NCI-H2171 (cell line): ENCODE results near the gene A3GALT2.

Source experiments
- DNase-seq: peaks from one replicate; lab custom pipeline; 2025; lab: John Stamatoyannopoulos, UW

The A3GALT2 gene

GRCh38 chr1:33350611-33351280, 29.8 kb upstream of the A3GALT2 start:
- DNase-seq: no peak

DNA sequence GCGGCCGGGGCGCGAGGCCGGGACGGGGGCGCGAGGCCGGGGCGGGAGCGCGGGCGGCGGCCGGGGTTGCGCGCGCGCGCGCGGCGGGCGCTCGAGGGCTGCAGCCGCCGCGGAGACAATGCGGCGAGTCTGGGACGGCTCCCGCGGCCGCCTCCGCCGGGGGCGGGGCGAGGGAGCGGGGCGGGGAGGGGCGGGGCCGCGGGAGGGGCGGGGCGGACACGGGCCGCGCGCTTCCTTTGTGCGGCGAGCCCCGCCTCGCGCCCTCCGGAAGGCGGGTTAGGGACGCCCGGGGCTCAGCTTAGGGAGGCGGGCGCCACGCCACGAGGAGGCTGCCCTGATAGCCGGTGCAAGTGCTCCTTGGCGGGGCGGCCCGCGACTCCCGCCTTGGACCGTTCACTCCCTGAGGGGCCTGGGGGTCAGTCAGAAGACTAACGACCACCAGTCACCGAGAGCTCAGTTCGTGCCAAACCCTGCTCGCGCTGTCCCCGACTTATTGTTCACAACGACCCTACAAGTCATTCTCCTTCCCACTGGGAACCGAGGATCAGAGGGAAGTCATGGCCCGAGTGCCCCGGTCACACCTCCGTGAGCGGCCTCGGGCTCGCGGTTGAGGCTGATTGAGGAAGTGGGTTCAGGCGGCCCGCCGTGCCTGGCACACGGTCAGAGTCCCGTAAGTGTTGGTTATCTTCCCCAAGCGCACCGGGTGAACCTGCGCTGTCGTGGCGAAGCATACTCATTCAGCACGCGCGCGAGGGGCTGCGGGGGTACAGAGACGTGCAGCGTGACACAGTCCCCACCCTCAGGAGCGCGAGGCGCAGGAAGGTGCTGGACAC, 29.1 kb upstream of the A3GALT2 start:
- DNase-seq: peak; percentile 88

DNA sequence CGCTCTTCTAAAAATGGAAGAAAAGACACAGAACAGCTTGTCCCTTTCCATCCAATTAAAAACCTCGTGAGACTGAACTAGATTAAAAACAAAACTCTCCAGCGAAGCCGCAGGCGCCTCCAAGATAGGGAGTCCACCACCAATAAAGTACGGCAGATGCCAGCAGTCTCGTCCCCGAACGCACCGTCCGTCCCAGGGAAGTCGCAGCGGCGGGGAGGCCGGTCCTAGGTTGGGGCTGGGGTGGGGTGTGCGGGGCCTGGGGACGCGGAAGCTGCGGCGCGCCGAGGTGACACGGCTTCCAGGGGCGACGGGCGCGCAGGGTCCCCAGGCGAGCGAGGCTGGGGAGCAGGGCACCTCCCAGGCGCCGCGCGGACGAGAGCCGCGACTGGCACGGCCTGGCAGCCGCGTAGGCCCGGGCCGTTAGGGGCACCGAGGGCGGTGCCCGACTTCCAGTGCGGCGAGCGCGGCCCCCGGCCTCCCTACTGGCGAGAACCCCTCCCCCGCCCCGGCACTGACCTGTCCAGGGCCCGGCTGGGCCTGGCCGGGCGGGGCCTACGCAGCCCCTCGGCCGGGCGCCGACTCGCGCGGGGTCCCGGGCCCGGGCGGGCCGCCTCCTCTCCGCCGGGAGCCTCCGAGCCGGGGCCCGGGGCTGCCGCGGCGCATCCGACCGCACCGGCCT, 28.3 kb upstream of the A3GALT2 start:
- no peak for DNase-seq

GRCh38 chr1:33348676-33349080, 27.8 kb upstream of the A3GALT2 start:
- no peak for DNase-seq

DNA sequence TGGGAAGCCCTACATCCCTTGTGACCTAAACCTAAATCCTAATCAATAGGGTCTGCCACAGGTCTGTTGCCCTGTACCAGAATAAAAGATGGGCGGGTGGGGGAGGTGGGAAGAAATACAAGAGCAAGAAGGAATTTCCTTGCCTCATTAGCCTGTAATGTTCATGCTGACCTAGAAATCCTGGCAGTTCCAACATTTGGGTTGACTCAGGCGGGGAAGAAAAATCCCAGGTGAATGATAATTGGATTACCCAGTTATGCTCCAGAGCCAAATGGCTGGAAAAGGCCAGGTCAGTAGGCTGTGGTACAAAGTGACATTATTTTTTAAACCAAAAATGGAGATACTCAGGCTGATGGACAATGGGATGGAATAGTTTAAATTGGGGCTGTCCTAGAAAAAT, 27.3 kb upstream of the A3GALT2 start:
- DNase-seq: no peak

GRCh38 chr1:33347650-33347992, 26.7 kb upstream of the A3GALT2 start:
- no peak for DNase-seq

DNA sequence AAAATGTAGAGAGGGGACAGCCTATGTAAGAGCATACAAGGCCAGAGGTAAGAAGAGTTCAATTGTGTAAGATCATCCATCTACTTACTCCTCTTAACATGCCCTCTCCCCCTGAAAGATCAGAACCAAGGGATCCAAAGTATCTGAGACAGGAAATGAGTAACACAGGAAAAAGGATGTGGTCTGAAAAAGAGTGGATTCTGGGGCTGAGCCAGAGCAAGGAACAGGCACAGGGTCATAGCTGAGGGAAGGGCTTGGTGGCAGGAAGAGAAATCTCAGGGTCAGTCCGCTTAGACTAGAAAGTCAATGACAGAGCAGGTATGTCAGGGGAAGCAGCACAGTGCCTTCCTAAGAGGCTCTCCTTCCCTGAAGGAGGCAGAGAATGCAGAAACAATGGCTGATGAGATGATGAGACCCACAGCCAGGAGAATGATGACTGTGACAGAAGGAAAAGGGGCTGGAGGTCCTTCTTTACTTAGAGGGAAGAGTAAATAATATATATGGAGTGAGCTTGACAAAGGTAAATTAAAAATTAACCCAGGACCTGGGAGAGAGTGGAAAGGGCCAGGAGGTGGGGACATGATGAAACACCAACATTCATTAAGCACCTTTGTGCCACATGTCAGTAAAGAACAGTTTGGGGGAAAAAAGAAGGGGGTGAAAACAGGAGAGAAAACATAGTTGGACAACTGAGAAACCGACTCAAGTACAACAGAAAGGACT, 26.2 kb upstream of the A3GALT2 start:
- DNase-seq: no peak

DNA sequence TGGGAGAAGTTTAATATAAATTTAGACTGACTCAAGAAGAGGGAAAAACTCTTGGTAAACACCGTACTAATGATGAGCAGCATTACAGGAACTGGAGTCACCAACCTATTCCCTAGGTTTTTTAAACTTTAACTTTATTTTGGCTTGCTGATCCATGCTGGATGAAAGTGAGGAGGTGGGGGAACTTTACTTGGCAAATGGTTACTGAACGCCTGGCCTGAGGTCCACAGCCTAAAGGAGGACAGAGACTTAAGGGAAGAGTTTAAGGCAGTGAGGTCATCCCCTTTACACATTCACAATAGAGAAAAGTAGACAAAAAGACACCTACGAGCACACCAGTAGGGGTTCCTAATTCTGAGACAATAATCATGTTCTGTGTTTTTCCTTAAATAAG, 25.6 kb upstream of the A3GALT2 start:
- no peak for DNase-seq

- no peak for DNase-seq
Measured at GRCh38 chr1:33344896-33345560, 24.1 kb upstream of the A3GALT2 start.

GRCh38 chr1:33343539-33343938, 22.6 kb upstream of the A3GALT2 start:
- DNase-seq: no peak

GRCh38 chr1:33342041-33342723, 21.3 kb upstream of the A3GALT2 start:
- peak; percentile 56 for DNase-seq

DNA sequence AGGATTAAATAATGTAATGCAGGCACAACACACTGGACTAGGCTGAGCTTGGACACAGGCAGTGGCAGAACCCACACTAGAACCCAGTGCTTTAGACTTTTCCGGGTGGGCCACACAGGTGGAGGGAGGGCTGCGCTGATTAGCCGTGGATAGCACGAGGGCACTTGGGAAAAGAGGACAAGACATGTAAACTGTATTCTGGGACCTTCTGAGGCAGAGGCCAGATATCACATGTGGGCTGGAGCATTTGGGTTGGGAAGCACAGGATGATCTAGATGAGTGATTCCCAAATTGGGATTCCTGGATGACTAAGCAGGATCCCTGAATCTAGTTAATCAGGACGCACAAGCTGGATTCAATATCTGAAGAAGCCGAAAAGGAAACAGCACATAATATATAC, 20.3 kb upstream of the A3GALT2 start:
- no peak for DNase-seq

- DNase-seq: no peak
Measured at GRCh38 chr1:33339413-33339812, 18.5 kb upstream of the A3GALT2 start.

DNA sequence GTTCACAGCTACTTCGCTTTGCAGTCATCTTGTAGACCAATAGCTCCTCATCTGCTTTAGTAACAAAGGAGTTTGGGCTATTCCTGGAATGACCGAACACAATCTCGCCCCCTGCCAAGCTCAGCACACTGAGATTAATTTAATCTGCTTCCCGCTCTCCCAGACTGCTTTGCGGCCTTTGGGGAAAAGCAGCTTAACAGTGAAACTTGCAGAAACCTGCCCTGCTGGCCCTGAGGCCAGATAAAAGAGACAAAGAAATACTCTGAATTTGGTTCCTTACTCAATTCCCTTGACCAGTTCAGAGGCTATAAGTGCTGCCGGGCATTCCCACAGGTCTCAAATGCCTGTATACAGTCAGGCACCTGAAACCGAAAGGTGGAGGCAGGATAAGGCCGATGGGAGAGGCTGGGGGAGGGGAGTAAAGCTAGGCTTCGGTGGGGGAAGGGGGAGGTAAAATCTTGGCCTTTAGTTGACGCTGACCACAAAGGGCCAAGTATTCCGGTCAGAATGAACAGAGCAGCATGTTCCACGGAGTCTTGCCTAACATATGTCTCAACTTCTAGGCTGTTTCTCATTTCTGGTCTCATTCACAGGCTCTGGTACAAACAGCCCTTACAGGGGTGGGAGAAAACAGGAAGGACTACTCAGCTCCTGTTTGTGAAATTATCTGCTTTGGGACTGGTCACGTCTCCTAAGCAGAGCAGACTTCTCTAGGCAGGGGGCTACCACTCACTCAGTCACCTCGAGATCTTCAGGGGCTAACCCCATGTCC, 17.7 kb upstream of the A3GALT2 start:
- DNase-seq: no peak

DNA sequence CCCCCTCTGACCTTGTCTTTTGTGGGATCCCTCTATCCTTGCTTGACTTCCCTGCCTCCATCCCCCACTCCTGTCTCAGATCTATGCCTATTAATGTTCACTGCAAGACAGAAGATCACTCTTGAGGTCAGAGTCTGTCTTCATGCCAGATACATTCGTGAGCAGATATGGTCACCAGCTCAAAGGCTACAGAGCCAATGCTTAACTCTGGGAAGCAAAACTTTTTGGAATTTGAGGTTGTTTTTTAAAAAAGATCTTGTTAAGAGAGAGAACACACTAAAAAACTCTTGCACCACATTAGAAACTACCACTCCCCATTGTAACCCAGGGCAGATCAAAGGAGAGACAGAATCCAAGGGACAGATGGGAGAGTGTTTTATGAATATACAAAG, 17.1 kb upstream of the A3GALT2 start:
- no peak for DNase-seq

DNA sequence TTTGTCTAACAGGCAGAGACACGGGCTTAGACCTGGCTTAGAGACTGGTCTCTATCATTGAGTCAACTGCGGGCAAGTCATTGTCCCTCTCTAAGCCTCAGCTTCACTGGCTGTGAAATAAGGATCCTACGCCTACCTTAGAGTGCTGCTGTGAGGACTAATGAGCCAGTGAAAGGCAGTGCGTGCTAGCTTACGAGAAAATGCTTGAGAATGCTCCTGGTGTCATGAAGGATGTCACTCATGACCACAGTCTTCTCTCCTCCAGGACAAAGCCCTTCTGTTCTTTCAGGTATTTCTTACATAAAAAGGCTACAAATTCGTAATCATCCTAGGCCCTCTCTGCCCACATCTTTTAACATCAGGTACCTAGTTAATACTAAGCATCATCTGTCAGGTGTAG, 16.5 kb upstream of the A3GALT2 start:
- no peak for DNase-seq

- DNase-seq: peak; percentile 85
Measured at GRCh38 chr1:33336580-33336979, 15.7 kb upstream of the A3GALT2 start.

DNA sequence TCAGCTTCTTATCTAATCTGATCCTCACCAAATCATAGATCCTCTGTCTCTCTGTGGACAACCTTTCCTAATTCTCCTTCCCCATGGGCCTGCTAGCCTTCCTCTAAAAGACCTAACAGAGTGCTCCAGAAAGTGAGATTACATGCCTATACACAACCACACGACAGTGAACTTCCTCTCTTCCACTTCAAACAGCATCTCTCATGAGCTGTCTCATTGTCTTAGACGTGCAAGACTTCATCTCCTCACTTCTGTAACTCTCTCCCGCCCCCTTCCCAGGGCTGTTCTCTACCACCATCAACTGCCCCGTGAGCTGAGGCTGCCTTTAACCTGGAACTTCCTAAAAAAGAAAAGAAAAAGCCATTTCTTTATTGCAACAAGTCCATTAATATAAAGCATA, 14.1 kb upstream of the A3GALT2 start:
- DNase-seq: no peak

DNA sequence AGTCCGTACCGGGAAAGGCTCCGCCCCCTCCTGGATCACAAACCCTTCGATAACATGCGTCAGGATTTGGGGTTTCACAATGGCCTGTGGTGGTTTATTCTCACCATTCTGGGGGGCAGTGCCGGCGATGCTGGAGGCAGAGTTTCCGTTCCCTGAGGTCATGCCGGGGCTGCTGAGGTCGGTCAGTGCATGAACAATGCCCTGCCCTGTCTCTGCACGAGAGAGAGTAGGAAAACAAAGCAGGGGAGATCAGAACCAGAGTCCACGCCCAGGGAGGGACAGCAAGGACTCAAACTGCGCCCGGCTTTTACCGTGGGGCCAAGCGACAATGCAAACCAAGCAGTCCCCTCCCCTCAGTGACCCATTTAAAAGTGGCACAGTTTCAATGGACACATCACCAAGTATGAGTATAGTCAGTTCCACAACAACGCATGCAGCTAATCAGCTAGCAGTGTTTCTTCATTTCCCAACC, 13.2 kb upstream of the A3GALT2 start:
- DNase-seq: no peak

DNA sequence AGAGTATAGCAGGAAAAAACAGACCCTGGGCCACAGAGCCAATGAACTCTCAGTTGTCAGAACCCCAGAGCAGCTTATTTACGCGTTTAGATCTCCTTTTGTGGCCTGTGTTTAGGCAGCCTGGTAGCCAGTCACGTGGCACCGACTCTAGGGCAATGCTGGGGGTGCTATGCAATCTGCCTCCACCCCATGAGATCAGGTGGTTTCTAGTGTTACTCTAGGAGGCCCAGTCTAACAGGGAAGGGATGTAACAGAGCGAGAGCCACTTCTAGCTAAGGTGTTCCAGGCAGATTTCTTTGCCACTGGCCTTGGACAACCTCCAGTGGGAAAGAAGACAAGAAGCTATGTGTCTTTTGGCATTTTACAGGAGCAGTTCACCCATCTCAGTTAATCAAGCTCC, 12.0 kb upstream of the A3GALT2 start:
- DNase-seq: no peak
